Karpas-422 (cell line): ENCODE results near the gene PARVB. TPM values are rescaled to one million over a fixed set of nuclear protein-coding genes. Genes with fewer than 3 reads are reported as not detected.
A peak's percentile ranks its signal among the peaks of the same experiment; 100 is the strongest.

ENCODE experiments used
- DNase-seq: peaks from one replicate; pipeline ENCODE4 v3.0.0-alpha.2; 2015
- H2AFZ ChIP-seq: fragments of 200-600 bp; sonication (generic); 2 replicates; pipeline ENCODE4 v1.6.1; 2014; ENCODE audit warnings: antibody characterized with exemption, low read length, mixed read lengths
- H3K27ac ChIP-seq: fragments of 200-600 bp; sonication (generic); 2 replicates; pipeline ENCODE4 v1.5.1; 2014; ENCODE audit warnings: mild to moderate bottlenecking, low read length, moderate library complexity
- H3K27me3 ChIP-seq: fragments of 200-600 bp; sonication (generic); 2 replicates; pipeline ENCODE4 v1.6.1; 2014; ENCODE audit warnings: low read length, mixed read lengths
- H3K36me3 ChIP-seq: fragments of 200-600 bp; sonication (generic); 2 replicates; pipeline ENCODE4 v1.6.1; 2014; ENCODE audit warnings: low read length, mixed read lengths; ENCODE audit not compliant: insufficient read depth
- H3K4me1 ChIP-seq: fragments of 200-600 bp; sonication (generic); 2 replicates; pipeline ENCODE4 v1.6.1; 2014; ENCODE audit warnings: mild to moderate bottlenecking, low read length, mixed read lengths
- H3K4me2 ChIP-seq: fragments of 200-600 bp; sonication (generic); 2 replicates; pipeline ENCODE4 v1.6.1; 2014; ENCODE audit warnings: low read length, low read depth, mild to moderate bottlenecking; ENCODE audit not compliant: poor library complexity, severe bottlenecking
- H3K4me3 ChIP-seq: fragments of 200-600 bp; sonication (generic); 2 replicates; pipeline ENCODE4 v1.5.1; 2014; ENCODE audit warnings: mild to moderate bottlenecking, antibody characterized with exemption, low read length, mixed read lengths
- H3K79me2 ChIP-seq: fragments of 200-600 bp; sonication (generic); 2 replicates; pipeline ENCODE4 v1.6.1; 2014; ENCODE audit warnings: mild to moderate bottlenecking, low read length, mixed read lengths
- H3K9ac ChIP-seq: fragments of 200-600 bp; sonication (generic); 2 replicates; pipeline ENCODE4 v1.6.0; 2014; ENCODE audit warnings: low read length
- H3K9me2 ChIP-seq: fragments of 200-600 bp; sonication (generic), shearing (Covaris generic); replicated peaks from 2 replicates; pipeline ENCODE4 v1.6.0; 2014; ENCODE audit warnings: mild to moderate bottlenecking, low read length, moderate library complexity; ENCODE audit not compliant: insufficient read depth
- H3K9me3 ChIP-seq: fragments of 300-700, 200-600 bp; sonication (generic); 2 replicates; pipeline ENCODE4 v1.6.1; 2014; ENCODE audit warnings: low read length, mixed read lengths
- H4K20me1 ChIP-seq: fragments of 200-600 bp; sonication (generic); 2 replicates; pipeline ENCODE4 v1.6.1; 2014; ENCODE audit warnings: mild to moderate bottlenecking, antibody characterized with exemption, low read length, low read depth; ENCODE audit not compliant: insufficient read depth
- total RNA-seq: library from RNA; depleted of rRNA; stranded (reverse); fragments of >200 nt; shearing (Covaris generic); gene quantifications from 2 replicates; pipeline ENCODE4 v1.2.3, GENCODE V29; 2014; ENCODE audit warnings: low replicate concordance

Gene PARVB
- total RNA-seq, 1 experiment from 2014 or later = 24.9 TPM

- Histone ChIP-seq H3K4me2 (no peak overlapping the region), H3K36me3 (peaks cover 32% of the 10 kb centered on the region; the same call in 1 of the 2 replicates), H3K27me3 (no peaks in the 10 kb centered on the region), H3K9me2 (no peaks in the 10 kb centered on the region), H3K4me1 (peaks cover 7% of the 10 kb centered on the region), H3K9me3 (no peaks in the 10 kb centered on the region), H4K20me1 (no peaks in the 10 kb centered on the region), H3K79me2 (peaks cover 2% of the 10 kb centered on the region; the same call in 1 of the 2 replicates), H2AFZ (no peak overlapping the region), H3K9ac (no peak overlapping the region), H3K4me3 (no peak overlapping the region), H3K27ac (no peak overlapping the region)
- no peak for DNase-seq
Observed at GRCh38 chr22:44001521-44001920, 22.6 kb upstream of the PARVB start.

- H3K36me3 ChIP-seq = peaks cover 25% of the 10 kb centered on the region; the same call in 1 of the 2 replicates
- H4K20me1 ChIP-seq = no peaks in the 10 kb centered on the region
- H3K79me2 ChIP-seq = no peaks in the 10 kb centered on the region
- no peak overlapping the region for H3K27ac ChIP-seq
- H3K27me3 ChIP-seq = no peaks in the 10 kb centered on the region
- H3K9ac ChIP-seq = no peak overlapping the region
- peaks cover 7% of the 10 kb centered on the region for H3K4me1 ChIP-seq
- no peaks in the 10 kb centered on the region for H3K9me2 ChIP-seq
- H3K9me3 ChIP-seq = no peaks in the 10 kb centered on the region
- H3K4me2 ChIP-seq = no peak overlapping the region
- H2AFZ ChIP-seq = no peak overlapping the region
- H3K4me3 ChIP-seq = no peak overlapping the region
- no peak for DNase-seq
Observed at GRCh38 chr22:44002324-44002723, 21.8 kb upstream of the PARVB start.

- no peak overlapping the region for H3K9ac ChIP-seq
- no peak overlapping the region for H2AFZ ChIP-seq
- H3K79me2 ChIP-seq = no peaks in the 10 kb centered on the region
- no peaks in the 10 kb centered on the region for H3K9me2 ChIP-seq
- no peak overlapping the region for H3K4me2 ChIP-seq
- H3K27me3 ChIP-seq = no peaks in the 10 kb centered on the region
- H3K4me1 ChIP-seq = peaks cover 7% of the 10 kb centered on the region
- peaks cover 22% of the 10 kb centered on the region; the same call in 1 of the 2 replicates for H3K36me3 ChIP-seq
- no peaks in the 10 kb centered on the region for H4K20me1 ChIP-seq
- DNase-seq = no peak
- H3K27ac ChIP-seq = no peak overlapping the region
- H3K9me3 ChIP-seq = no peaks in the 10 kb centered on the region
- no peak overlapping the region for H3K4me3 ChIP-seq
Observed at GRCh38 chr22:44002997-44003396, 21.1 kb upstream of the PARVB start.

- no peaks in the 10 kb centered on the region for H3K79me2 ChIP-seq
- H3K27ac ChIP-seq = no peak overlapping the region
- peaks cover 7% of the 10 kb centered on the region for H3K4me1 ChIP-seq
- H3K4me2 ChIP-seq = no peak overlapping the region
- H3K9ac ChIP-seq = no peak overlapping the region
- peaks cover 17% of the 10 kb centered on the region; the same call in 1 of the 2 replicates for H3K36me3 ChIP-seq
- H3K4me3 ChIP-seq = no peak overlapping the region
- H2AFZ ChIP-seq = no peak overlapping the region
- H4K20me1 ChIP-seq = no peaks in the 10 kb centered on the region
- DNase-seq = no peak
- H3K9me2 ChIP-seq = no peaks in the 10 kb centered on the region
- no peaks in the 10 kb centered on the region for H3K9me3 ChIP-seq
- no peaks in the 10 kb centered on the region for H3K27me3 ChIP-seq
Observed at GRCh38 chr22:44003405-44004103, 20.5 kb upstream of the PARVB start.

- Histone ChIP-seq H3K9me3 (no peaks in the 10 kb centered on the region), H3K4me1 (peaks cover 7% of the 10 kb centered on the region), H2AFZ (no peak overlapping the region), H3K27ac (no peak overlapping the region), H3K4me2 (no peak overlapping the region), H3K36me3 (peaks cover 11% of the 10 kb centered on the region; the same call in 1 of the 2 replicates), H3K27me3 (no peaks in the 10 kb centered on the region), H4K20me1 (no peaks in the 10 kb centered on the region), H3K79me2 (no peaks in the 10 kb centered on the region), H3K9me2 (no peaks in the 10 kb centered on the region), H3K4me3 (no peak overlapping the region), H3K9ac (no peak overlapping the region)
- no peak for DNase-seq
Observed at GRCh38 chr22:44004104-44004460, 20.0 kb upstream of the PARVB start.

DNA sequence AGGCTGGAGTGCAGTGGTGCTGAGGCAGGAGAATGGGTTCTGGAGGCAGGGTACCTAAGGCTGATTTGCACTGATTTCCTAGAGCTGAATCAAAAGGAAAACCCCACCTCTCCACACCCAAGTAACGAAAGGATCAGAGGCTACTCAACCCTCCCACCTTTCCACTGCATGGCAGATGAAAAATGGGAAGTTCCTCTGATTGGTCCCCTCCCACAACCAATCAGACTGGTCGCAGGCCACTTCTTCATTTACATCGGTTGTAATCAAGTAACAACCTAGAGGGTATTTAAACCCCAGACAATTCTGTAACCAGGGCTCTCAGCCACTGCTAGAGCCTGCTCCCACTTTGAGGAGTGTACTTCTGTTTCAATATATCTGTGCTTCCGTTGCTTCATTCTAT is 18.6 kb upstream of the PARVB start:
- no peaks in the 10 kb centered on the region for H3K27me3 ChIP-seq
- H3K9me2 ChIP-seq = no peaks in the 10 kb centered on the region
- no peak overlapping the region for H2AFZ ChIP-seq
- no peak overlapping the region for H3K27ac ChIP-seq
- peaks cover 5% of the 10 kb centered on the region; the same call in 1 of the 2 replicates for H3K36me3 ChIP-seq
- no peak overlapping the region for H3K4me3 ChIP-seq
- no peaks in the 10 kb centered on the region for H4K20me1 ChIP-seq
- H3K79me2 ChIP-seq = no peaks in the 10 kb centered on the region
- H3K9ac ChIP-seq = no peak overlapping the region
- H3K4me2 ChIP-seq = no peak overlapping the region
- H3K9me3 ChIP-seq = no peaks in the 10 kb centered on the region
- H3K4me1 ChIP-seq = peaks cover 5% of the 10 kb centered on the region
- DNase-seq = peak; percentile 78

DNA sequence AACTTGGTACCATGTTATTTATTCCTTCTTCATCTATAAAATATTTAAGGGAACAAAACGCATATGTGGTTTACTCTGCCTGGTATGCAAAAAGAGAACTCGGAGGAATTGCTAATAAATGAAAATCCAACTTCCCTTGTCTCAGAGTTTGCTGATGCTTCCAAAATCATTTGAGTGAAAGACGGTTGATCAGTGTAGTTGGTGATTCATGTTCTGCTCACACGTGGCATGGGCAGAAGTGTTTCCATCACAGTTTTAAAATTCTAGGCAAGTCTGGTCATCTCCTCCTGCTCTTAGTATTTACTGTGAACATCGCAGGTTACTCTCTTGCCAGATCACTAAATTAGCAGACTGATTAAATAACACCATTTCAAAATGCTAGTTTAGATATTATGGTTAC is 11.9 kb upstream of the PARVB start:
- H3K9me3 ChIP-seq = no peaks in the 10 kb centered on the region
- peaks cover 1% of the 10 kb centered on the region; the same call in 1 of the 2 replicates for H3K4me1 ChIP-seq
- no peak for DNase-seq
- no peak overlapping the region for H3K9ac ChIP-seq
- no peak overlapping the region for H3K27ac ChIP-seq
- no peaks in the 10 kb centered on the region for H3K36me3 ChIP-seq
- H3K79me2 ChIP-seq = no peaks in the 10 kb centered on the region
- H3K4me3 ChIP-seq = no peak overlapping the region
- H3K9me2 ChIP-seq = no peaks in the 10 kb centered on the region
- no peak overlapping the region for H2AFZ ChIP-seq
- no peak overlapping the region for H3K4me2 ChIP-seq
- H4K20me1 ChIP-seq = no peaks in the 10 kb centered on the region
- H3K27me3 ChIP-seq = no peaks in the 10 kb centered on the region

DNA sequence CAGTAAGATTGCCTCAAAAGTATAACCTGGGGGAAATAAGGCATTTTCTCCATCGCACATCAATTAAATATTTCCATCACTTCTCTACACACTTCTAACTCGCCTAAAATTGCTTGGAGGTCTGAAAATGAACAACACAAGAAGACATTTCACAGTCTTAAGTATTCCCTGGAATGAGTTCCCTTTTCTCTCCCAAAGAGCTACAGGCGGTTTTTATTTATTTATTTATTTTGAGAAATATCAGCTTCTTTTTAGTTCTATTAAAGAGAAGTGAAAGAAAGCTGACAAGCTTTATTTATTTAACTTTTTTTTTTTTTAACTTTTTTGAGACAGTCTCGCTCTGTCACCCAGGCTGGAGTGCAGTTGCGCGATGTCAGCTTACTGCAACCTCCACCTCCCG is 11.5 kb upstream of the PARVB start:
- Histone ChIP-seq H3K4me3 (no peak overlapping the region), H3K27me3 (no peaks in the 10 kb centered on the region), H4K20me1 (no peaks in the 10 kb centered on the region), H2AFZ (no peak overlapping the region), H3K27ac (no peak overlapping the region), H3K36me3 (no peaks in the 10 kb centered on the region), H3K9ac (no peak overlapping the region), H3K4me2 (no peak overlapping the region), H3K79me2 (no peaks in the 10 kb centered on the region), H3K4me1 (peaks cover 5% of the 10 kb centered on the region; the same call in 1 of the 2 replicates), H3K9me3 (no peaks in the 10 kb centered on the region), H3K9me2 (no peaks in the 10 kb centered on the region)
- no peak for DNase-seq
